HG03457 (cell line): ENCODE results near the gene ASB13.

Source experiments
- ATAC-seq: cut with Tn5 transposase; IDR thresholded peaks from one replicate; pipeline ENCODE4 v1.9.1; 2021; ENCODE audit warnings: moderate number of reproducible peaks; ENCODE audit not compliant: unreplicated experiment

The ASB13 gene

GRCh38 chr10:5591336-5591824, 75.0 kb downstream of the ASB13 start:
- no peak for ATAC-seq

GRCh38 chr10:5590816-5591215, 75.6 kb downstream of the ASB13 start:
- no peak for ATAC-seq

GRCh38 chr10:5589661-5590511, 76.5 kb downstream of the ASB13 start:
- ATAC-seq: no peak

DNA sequence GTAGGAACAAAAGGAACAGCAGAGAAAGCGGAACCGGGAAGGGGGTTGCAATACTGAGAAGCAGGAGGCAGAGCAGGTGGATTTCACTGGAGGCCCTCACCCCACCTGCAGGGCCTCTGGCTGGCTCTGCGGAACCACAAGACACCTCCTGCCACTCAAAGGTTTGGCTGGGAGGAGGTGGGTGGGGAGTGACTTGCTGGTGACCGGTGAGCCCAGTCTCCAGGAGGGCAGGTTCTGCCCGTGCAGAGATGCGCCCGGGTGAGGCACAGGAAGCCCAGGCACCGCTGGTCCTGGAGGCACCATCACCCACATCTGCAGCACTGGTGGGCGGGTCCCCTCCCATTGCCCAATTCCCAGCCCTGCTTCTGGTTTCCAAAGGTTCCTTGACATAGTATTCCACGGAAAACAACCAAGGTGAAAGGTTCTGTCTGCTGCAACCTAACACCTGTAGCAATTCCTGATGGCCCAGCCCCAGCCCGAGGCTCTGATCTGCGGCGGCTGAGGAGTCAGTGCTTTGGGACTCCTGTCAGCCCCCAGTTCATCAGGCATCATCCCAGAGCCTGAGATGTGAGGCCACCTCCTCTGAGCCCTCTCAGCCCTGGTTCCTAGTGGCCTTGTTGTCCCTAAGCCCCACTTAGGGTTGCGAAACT, 77.3 kb downstream of the ASB13 start:
- ATAC-seq: no peak
